ENCODE measurements around the gene HIVEP3.

HIVEP3 gene

DNA sequence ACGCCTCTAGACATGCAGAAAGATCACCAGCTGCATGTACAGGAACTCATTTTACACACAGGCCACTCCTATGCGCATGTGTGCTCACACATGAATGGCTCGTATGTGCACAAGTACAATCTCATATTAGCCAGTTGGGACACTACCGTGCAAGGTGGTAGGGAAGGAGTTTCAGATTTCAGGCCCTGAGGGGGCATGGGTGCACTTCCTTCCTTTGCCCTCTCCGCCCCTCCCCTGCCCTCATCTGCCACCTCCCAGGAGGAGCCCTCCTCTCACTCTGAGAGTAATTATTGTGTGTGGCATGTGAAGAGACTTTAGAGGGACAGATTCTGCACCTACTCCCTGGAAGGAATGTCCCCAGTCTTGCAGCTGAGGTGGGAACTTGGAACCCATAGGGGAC is 449.0 kb downstream of the HIVEP3 start:
- Histone ChIP-seq H3K27ac (ENCODE audit: low read depth, low read length) (no peak overlapping the region), H3K4me1 (ENCODE audit: insufficient read depth, low read length) (peaks cover 15% of the 10 kb centered on the region), H3K9me3 (ENCODE audit: low read length) (no peaks in the 10 kb centered on the region), H3K4me3 (ENCODE audit: low read depth in 1 of 2, low read length in 2 of 2) (no peak overlapping the region), H3K27me3 (ENCODE audit: control insufficient read depth in 1 of 2, insufficient read depth in 2 of 2, low read length in 2 of 2) (no peaks in the 10 kb centered on the region), H3K36me3 (ENCODE audit: insufficient read depth, low read length) (no peaks in the 10 kb centered on the region), H3K9ac (ENCODE audit: low read length) (no peak overlapping the region)

GRCh38 chr1:41468122-41468762 is 450.5 kb downstream of the HIVEP3 start:
- H3K27me3 ChIP-seq (ENCODE audit: control insufficient read depth in 1 of 2, insufficient read depth in 2 of 2, low read length in 2 of 2) = no peaks in the 10 kb centered on the region
- H3K9ac ChIP-seq (ENCODE audit: low read length) = no peak overlapping the region
- no peaks in the 10 kb centered on the region for H3K9me3 ChIP-seq (ENCODE audit: low read length)
- no peak overlapping the region for H3K27ac ChIP-seq (ENCODE audit: low read depth, low read length)
- H3K4me3 ChIP-seq (ENCODE audit: low read depth in 1 of 2, low read length in 2 of 2) = no peak overlapping the region
- no peaks in the 10 kb centered on the region for H3K36me3 ChIP-seq (ENCODE audit: insufficient read depth, low read length)
- H3K4me1 ChIP-seq (ENCODE audit: insufficient read depth, low read length) = peaks cover under 1% of the 10 kb centered on the region

- Histone ChIP-seq H3K4me3 (ENCODE audit: low read depth in 1 of 2, low read length in 2 of 2) (no peak overlapping the region), H3K9ac (ENCODE audit: low read length) (no peak overlapping the region), H3K36me3 (ENCODE audit: insufficient read depth, low read length) (no peaks in the 10 kb centered on the region), H3K27ac (ENCODE audit: low read depth, low read length) (no peak overlapping the region), H3K27me3 (ENCODE audit: control insufficient read depth in 1 of 2, insufficient read depth in 2 of 2, low read length in 2 of 2) (no peaks in the 10 kb centered on the region), H3K4me1 (ENCODE audit: insufficient read depth, low read length) (no peaks in the 10 kb centered on the region), H3K9me3 (ENCODE audit: low read length) (no peaks in the 10 kb centered on the region)
Measured at GRCh38 chr1:41467673-41468072, 451.0 kb downstream of the HIVEP3 start.

DNA sequence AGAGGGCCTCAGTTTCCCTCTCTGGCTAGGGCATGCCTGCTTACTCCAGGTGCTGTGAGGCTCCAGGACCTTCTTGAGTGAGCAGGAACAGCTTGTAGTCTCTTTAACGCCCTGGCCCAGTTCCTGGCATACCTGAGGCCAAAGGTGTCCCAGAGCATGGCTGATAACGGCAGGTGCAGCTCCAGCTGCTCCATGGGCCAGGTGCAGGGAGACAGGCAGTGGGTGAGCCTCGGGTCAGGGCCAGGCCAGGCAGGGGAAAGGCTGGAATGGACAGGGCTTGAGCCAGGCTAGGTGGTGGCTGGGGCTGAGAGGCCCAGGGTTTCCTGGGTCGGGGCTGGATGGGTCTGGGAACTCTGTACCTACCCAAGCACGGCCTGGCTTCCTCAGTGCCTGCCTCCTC is 452.6 kb downstream of the HIVEP3 start:
- Histone ChIP-seq H3K27ac (ENCODE audit: low read depth, low read length) (no peak overlapping the region), H3K27me3 (ENCODE audit: control insufficient read depth in 1 of 2, insufficient read depth in 2 of 2, low read length in 2 of 2) (no peaks in the 10 kb centered on the region), H3K9me3 (ENCODE audit: low read length) (no peaks in the 10 kb centered on the region), H3K9ac (ENCODE audit: low read length) (no peak overlapping the region), H3K4me3 (ENCODE audit: low read depth in 1 of 2, low read length in 2 of 2) (no peak overlapping the region), H3K36me3 (ENCODE audit: insufficient read depth, low read length) (no peaks in the 10 kb centered on the region), H3K4me1 (ENCODE audit: insufficient read depth, low read length) (peaks cover 8% of the 10 kb centered on the region)

DNA sequence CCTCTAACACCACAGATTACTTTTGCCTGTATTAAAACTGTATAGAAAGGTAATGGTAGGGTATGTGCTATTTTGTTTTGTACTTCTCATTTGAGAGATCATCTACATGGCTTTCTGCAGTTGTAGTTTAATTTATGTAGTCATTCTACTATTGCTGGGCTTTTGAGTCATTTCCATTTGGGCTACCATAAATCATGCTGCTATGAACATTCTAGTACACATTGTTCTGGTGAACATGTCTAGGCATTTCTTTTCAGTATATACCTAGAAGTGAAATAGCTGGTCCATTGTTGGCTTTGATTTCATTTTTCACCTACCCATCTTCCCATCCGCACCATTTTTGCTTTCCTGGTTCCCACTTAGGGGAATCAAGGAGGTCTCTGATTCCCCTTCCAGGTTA is 453.0 kb downstream of the HIVEP3 start:
- no peaks in the 10 kb centered on the region for H3K9me3 ChIP-seq (ENCODE audit: low read length)
- H3K36me3 ChIP-seq (ENCODE audit: insufficient read depth, low read length) = no peaks in the 10 kb centered on the region
- no peak overlapping the region for H3K4me3 ChIP-seq (ENCODE audit: low read depth in 1 of 2, low read length in 2 of 2)
- H3K27ac ChIP-seq (ENCODE audit: low read depth, low read length) = no peak overlapping the region
- no peaks in the 10 kb centered on the region for H3K27me3 ChIP-seq (ENCODE audit: control insufficient read depth in 1 of 2, insufficient read depth in 2 of 2, low read length in 2 of 2)
- no peak overlapping the region for H3K9ac ChIP-seq (ENCODE audit: low read length)
- peaks cover 8% of the 10 kb centered on the region for H3K4me1 ChIP-seq (ENCODE audit: insufficient read depth, low read length)

DNA sequence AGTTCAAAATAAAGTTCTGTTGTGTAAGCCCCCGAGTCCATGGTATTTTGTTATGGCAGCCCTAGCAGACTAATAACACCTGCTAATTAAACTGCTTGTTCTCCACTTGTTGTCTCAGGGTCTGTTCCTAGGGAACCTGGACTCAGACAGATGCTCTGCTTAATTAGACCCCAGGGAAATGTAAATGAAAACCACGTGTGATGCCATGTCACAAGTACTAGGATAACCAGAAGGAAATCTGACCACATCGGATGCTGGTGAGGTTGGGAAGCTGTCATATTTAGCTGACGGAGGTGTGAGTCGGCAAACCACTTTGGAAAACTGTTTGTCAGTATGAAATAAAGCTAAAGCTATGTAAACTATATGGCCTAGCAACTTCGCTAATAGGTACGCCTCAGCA is 453.8 kb downstream of the HIVEP3 start:
- H3K4me1 ChIP-seq (ENCODE audit: insufficient read depth, low read length) = peaks cover 8% of the 10 kb centered on the region
- H3K36me3 ChIP-seq (ENCODE audit: insufficient read depth, low read length) = no peaks in the 10 kb centered on the region

GRCh38 chr1:41463516-41463915 is 455.2 kb downstream of the HIVEP3 start:
- Histone ChIP-seq H3K4me3 (ENCODE audit: low read depth in 1 of 2, low read length in 2 of 2) (no peak overlapping the region), H3K27me3 (ENCODE audit: control insufficient read depth in 1 of 2, insufficient read depth in 2 of 2, low read length in 2 of 2) (no peaks in the 10 kb centered on the region), H3K4me1 (ENCODE audit: insufficient read depth, low read length) (peaks cover 8% of the 10 kb centered on the region), H3K9me3 (ENCODE audit: low read length) (no peaks in the 10 kb centered on the region), H3K9ac (ENCODE audit: low read length) (no peak overlapping the region), H3K36me3 (ENCODE audit: insufficient read depth, low read length) (no peaks in the 10 kb centered on the region), H3K27ac (ENCODE audit: low read depth, low read length) (no peak overlapping the region)

More for the DNA sequence above, 453.8 kb downstream of the HIVEP3 start:
- Histone ChIP-seq H3K9ac (ENCODE audit: low read length) (no peak overlapping the region), H3K27ac (ENCODE audit: low read depth, low read length) (no peak overlapping the region), H3K9me3 (ENCODE audit: low read length) (no peaks in the 10 kb centered on the region), H3K27me3 (ENCODE audit: control insufficient read depth in 1 of 2, insufficient read depth in 2 of 2, low read length in 2 of 2) (no peaks in the 10 kb centered on the region), H3K4me3 (ENCODE audit: low read depth in 1 of 2, low read length in 2 of 2) (no peak overlapping the region)

- H3K4me1 ChIP-seq (ENCODE audit: insufficient read depth, low read length) = peaks cover 8% of the 10 kb centered on the region
- no peak overlapping the region for H3K27ac ChIP-seq (ENCODE audit: low read depth, low read length)
- H3K4me3 ChIP-seq (ENCODE audit: low read depth in 1 of 2, low read length in 2 of 2) = no peak overlapping the region
- no peak overlapping the region for H3K9ac ChIP-seq (ENCODE audit: low read length)
- H3K36me3 ChIP-seq (ENCODE audit: insufficient read depth, low read length) = no peaks in the 10 kb centered on the region
- H3K9me3 ChIP-seq (ENCODE audit: low read length) = no peaks in the 10 kb centered on the region
- no peaks in the 10 kb centered on the region for H3K27me3 ChIP-seq (ENCODE audit: control insufficient read depth in 1 of 2, insufficient read depth in 2 of 2, low read length in 2 of 2)
Measured at GRCh38 chr1:41462680-41463004, 456.1 kb downstream of the HIVEP3 start.

- Histone ChIP-seq H3K36me3 (ENCODE audit: insufficient read depth, low read length) (no peaks in the 10 kb centered on the region), H3K9ac (ENCODE audit: low read length) (no peak overlapping the region), H3K9me3 (ENCODE audit: low read length) (no peaks in the 10 kb centered on the region), H3K27me3 (ENCODE audit: control insufficient read depth in 1 of 2, insufficient read depth in 2 of 2, low read length in 2 of 2) (no peaks in the 10 kb centered on the region), H3K27ac (ENCODE audit: low read depth, low read length) (no peak overlapping the region), H3K4me3 (ENCODE audit: low read depth in 1 of 2, low read length in 2 of 2) (no peak overlapping the region), H3K4me1 (ENCODE audit: insufficient read depth, low read length) (peaks cover 14% of the 10 kb centered on the region)
Measured at GRCh38 chr1:41461790-41462679, 456.7 kb downstream of the HIVEP3 start.

DNA sequence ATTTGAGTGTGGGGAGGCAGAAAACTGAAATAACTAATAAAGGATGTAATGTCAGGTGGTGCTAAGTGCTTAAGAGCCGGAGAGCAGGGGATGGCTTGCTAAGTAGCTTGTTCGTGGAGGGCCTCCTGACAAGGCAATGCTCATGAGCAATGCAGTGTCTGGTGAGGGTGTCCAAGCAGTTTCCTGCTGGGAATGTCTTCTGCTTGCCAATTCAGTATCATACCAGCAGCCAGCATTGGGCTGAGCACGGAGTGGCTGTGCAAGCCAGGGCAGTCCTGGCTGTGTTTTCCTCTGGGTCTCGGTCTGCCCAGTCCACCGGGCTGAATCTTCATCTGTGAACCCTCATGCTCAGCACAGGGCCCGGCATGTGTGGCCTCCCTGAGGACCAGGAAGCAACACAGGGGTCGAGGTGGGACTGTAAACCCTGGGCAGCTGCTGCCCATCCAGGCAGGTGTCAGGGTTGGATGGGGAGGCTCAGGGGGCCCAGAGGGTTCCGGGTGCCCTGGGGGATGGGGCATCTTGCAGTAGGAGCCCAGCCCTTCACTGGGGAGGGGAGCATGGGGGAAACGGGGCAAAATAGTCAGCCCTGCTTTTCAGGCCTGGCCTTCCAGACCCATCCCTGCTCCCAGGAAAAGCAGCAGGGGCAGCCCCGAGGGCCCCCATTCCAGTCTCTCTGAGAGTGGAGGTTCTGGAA is 461.7 kb downstream of the HIVEP3 start:
- H3K36me3 ChIP-seq (ENCODE audit: insufficient read depth, low read length) = no peaks in the 10 kb centered on the region
- no peak overlapping the region for H3K27ac ChIP-seq (ENCODE audit: low read depth, low read length)
- H3K9me3 ChIP-seq (ENCODE audit: low read length) = no peaks in the 10 kb centered on the region
- no peaks in the 10 kb centered on the region for H3K27me3 ChIP-seq (ENCODE audit: control insufficient read depth in 1 of 2, insufficient read depth in 2 of 2, low read length in 2 of 2)
- H3K4me1 ChIP-seq (ENCODE audit: insufficient read depth, low read length) = peaks cover 28% of the 10 kb centered on the region
- no peak overlapping the region for H3K9ac ChIP-seq (ENCODE audit: low read length)
- H3K4me3 ChIP-seq (ENCODE audit: low read depth in 1 of 2, low read length in 2 of 2) = peak overlapping the region in 1 of 2 donors; percentile 2
